K562 (cell line): ENCODE measurements around the gene TNK2. TPM values are rescaled to one million over a fixed set of nuclear protein-coding genes. Genes with fewer than 3 reads are reported as not detected.

Source experiments
- ATAC-seq: fragments of 200-7000 bp; cut with Tn5 transposase; 3 replicates; pipeline ENCODE4 v1.9.1; 2020; ENCODE audit warnings: moderate library complexity
- BruUV-seq: library from RNA; stranded (reverse); fragments of 400-500 nt; replicated peaks from 2 replicates; lab custom pipeline; 2021; lab: Mats Ljungman, UMichigan
- CTCF ChIA-PET: fragments of 300-600 bp; formaldehyde crosslinking; extraction: SDS; loops from one replicate; lab custom pipeline; 2021; ENCODE audit warnings: low intra/inter-chr PET ratio; lab: Yijun Ruan, JAX
- POLR2A ChIA-PET: fragments of 300-600, 350-650 bp; sonication (Branson Sonifier 250); formaldehyde crosslinking; extraction: SDS; loops from one replicate; lab custom pipeline; 2021; ENCODE audit warnings: antibody characterized with exemption, inconsistent platforms; lab: Yijun Ruan, JAX
- DNase-seq, 4 experiments: peaks; one replicate each; pipeline versions ENCODE4 v3.0.0 to v3.0.0-alpha.2; 2011 to 2018; ENCODE audit warnings: low spot score in 3 of 4, mixed read lengths in 3 of 4; ENCODE audit errors: extremely low read depth in 1 of 4
- FAIRE-seq: peaks from 2 replicates; lab custom pipeline; 2011; peaks lifted over from hg19 to GRCh38; lab: Jason Lieb, UNC
- H2AFZ ChIP-seq: 2 replicates; pipeline ENCODE4 v1.6.0; 2011; ENCODE audit warnings: low read depth, low read length, control low read depth, inconsistent platforms
- H3K27ac ChIP-seq: fragments of 200-600 bp; 3 replicates; pipeline ENCODE4 v1.8.0; 2011; ENCODE audit warnings: low read depth, mild to moderate bottlenecking, control low read depth, inconsistent platforms, low read length, moderate library complexity, mixed read lengths; ENCODE audit errors: extremely low read depth
- H3K27me3 ChIP-seq, 2 experiments: fragments of 300-600 bp in 1 of 2; 2 replicates in 1 of 2; 3 replicates in 1 of 2; pipeline versions ENCODE4 v1.6.0 to v1.8.0; 2011; ENCODE audit warnings: inconsistent platforms in 2 of 2, low read length in 2 of 2, mild to moderate bottlenecking in 1 of 2, mixed read lengths in 1 of 2, moderate library complexity in 1 of 2; ENCODE audit not compliant: control insufficient read depth in 2 of 2, insufficient read depth in 2 of 2
- H3K36me3 ChIP-seq: fragments of 300-600 bp; 3 replicates; pipeline ENCODE4 v1.8.0; 2011; ENCODE audit warnings: mild to moderate bottlenecking, low read length, inconsistent platforms; ENCODE audit not compliant: control insufficient read depth, insufficient read depth
- H3K4me1 ChIP-seq, 2 experiments: fragments of 200-600 bp in 1 of 2; replicated peaks in 1 of 2; 2 replicates in 1 of 2; 3 replicates in 1 of 2; pipeline versions ENCODE4 v1.5.1 to v1.8.0; 2011; ENCODE audit warnings: inconsistent platforms in 2 of 2, low read length in 2 of 2, mild to moderate bottlenecking in 1 of 2, mixed read lengths in 1 of 2, moderate library complexity in 1 of 2; ENCODE audit not compliant: control insufficient read depth in 2 of 2, insufficient read depth in 2 of 2
- H3K4me2 ChIP-seq: 2 replicates; pipeline ENCODE4 v1.6.1; 2011; ENCODE audit warnings: low read length, control low read depth, inconsistent platforms, mixed read lengths; ENCODE audit not compliant: insufficient read depth
- H3K4me3 ChIP-seq: fragments of 200-600 bp; sonication (generic), shearing (Covaris generic); 2 replicates; pipeline ENCODE4 v1.5.1; 2016; ENCODE audit warnings: control low read depth, inconsistent platforms
- H3K79me2 ChIP-seq: fragments of 200-600 bp; 3 replicates; pipeline ENCODE4 v1.8.0; 2011; ENCODE audit warnings: low read length, inconsistent platforms; ENCODE audit not compliant: control insufficient read depth, insufficient read depth
- H3K9ac ChIP-seq, 2 experiments: 2 replicates each; pipeline versions ENCODE4 v1.6.0 to v1.6.1; 2011; ENCODE audit warnings: low read depth in 2 of 2, low read length in 2 of 2, control low read depth in 1 of 2, inconsistent platforms in 1 of 2, mild to moderate bottlenecking in 1 of 2, mixed read lengths in 1 of 2; ENCODE audit not compliant: insufficient read depth in 1 of 2
- H3K9me1 ChIP-seq: one replicate; pipeline ENCODE4 v1.6.0; 2011; ENCODE audit warnings: inconsistent platforms, mild to moderate bottlenecking, low read length, moderate library complexity; ENCODE audit not compliant: control insufficient read depth, insufficient read depth
- H3K9me3 ChIP-seq: replicated peaks from 2 replicates; pipeline ENCODE4 v1.5.1; 2011; ENCODE audit warnings: low read depth, low read length, inconsistent platforms; ENCODE audit not compliant: control insufficient read depth, insufficient read depth
- H4K20me1 ChIP-seq: replicated peaks from 2 replicates; pipeline ENCODE4 v1.6.1; 2011; ENCODE audit warnings: low read length, inconsistent platforms, mixed read lengths; ENCODE audit not compliant: control insufficient read depth, insufficient read depth
- ATF3 ChIP-seq, 2 experiments: fragments of 450-650 bp in 1 of 2; sonication (generic) in 1 of 2; formaldehyde crosslinking in 1 of 2; IDR thresholded peaks in 1 of 2; conservative IDR thresholded peaks in 1 of 2; 2 replicates each; pipeline versions ENCODE4 v1.6.1 to v1.8.1; 2016 to 2023; ENCODE audit warnings: mild to moderate bottlenecking in 2 of 2, moderate library complexity in 2 of 2, inconsistent platforms in 1 of 2, missing genetic modification reagents in 1 of 2
- CTCF ChIP-seq, 3 experiments: IDR thresholded peaks in 2 of 3; conservative IDR thresholded peaks in 1 of 3; 2 replicates each; pipeline ENCODE4 v1.5.1; 2011 to 2012; ENCODE audit warnings: low read length in 3 of 3, mild to moderate bottlenecking in 3 of 3, control low read depth in 2 of 3, improper control_type of control experiment in 1 of 3, inconsistent platforms in 1 of 3, low read depth in 1 of 3, mixed read lengths in 1 of 3, moderate library complexity in 1 of 3; ENCODE audit not compliant: insufficient read depth in 2 of 3
- FOSL1 ChIP-seq: fragments of 200-800 bp; sonication (Bioruptor generic); conservative IDR thresholded peaks from 2 replicates; pipeline ENCODE4 v1.6.1; 2016; ENCODE audit warnings: missing genetic modification characterization, missing compliant biosample characterization
- KDM1A ChIP-seq, 2 experiments: fragments of 450-650 bp; IDR thresholded peaks; 2 replicates each; pipeline ENCODE4 v1.6.1; 2016; ENCODE audit warnings: mild to moderate bottlenecking in 2 of 2
- SMAD1 ChIP-seq: fragments of 150-350 bp; IDR thresholded peaks from 2 replicates; pipeline ENCODE4 v1.6.1; 2014; ENCODE audit warnings: low read length, low read depth; ENCODE audit not compliant: partially characterized antibody
- WGBS: fragments of 100-300 bp; shearing (Covaris generic); methylation state at CpG from one replicate; pipeline ENCODE4 v1.1.6; 2016; ENCODE audit warnings: low coverage, mixed read lengths; ENCODE audit not compliant: insufficient coverage; ENCODE audit errors: missing lambda C conversion rate; 5-methylcytosine and 5-hydroxymethylcytosine counted together
- in situ Hi-C: fragments of 300-500 bp; cut with MboI; formaldehyde crosslinking; loops from 4 replicates; pipeline ENCODE4 v1.15.0; 2018; ENCODE audit warnings: inconsistent platforms, mixed read lengths
- intact Hi-C: fragments of 100-400 bp; cut with micrococcal nuclease; formaldehyde crosslinking; loops from 2 replicates; pipeline ENCODE4 v1.14.2; 2022
- polyA plus RNA-seq, 8 experiments: library from polyadenylated mRNA; depleted of rRNA in 4 of 8; stranded (reverse) in 5 of 8; unstranded in 3 of 8; fragments of >200 nt; fragmentation: Nextera tagmentation in 2 of 8; fragmentation: Illumina TruSeq in 1 of 8; extraction: Ambion mirVana in 2 of 8; extraction: Trizol in 1 of 8; gene quantifications; 2 replicates each; pipeline versions ENCODE4 v1.2.1 to v1.2.3, GENCODE V29; 2011 to 2014; ENCODE audit warnings: inconsistent platforms in 1 of 8, missing spikeins in 1 of 8
- total RNA-seq, 7 experiments: library from RNA; depleted of rRNA in 6 of 7; stranded (reverse); fragments of >200 nt in 6 of 7; fragmentation: Illumina TruSeq in 2 of 7; extraction: Trizol in 2 of 7; gene quantifications; 2 replicates each; pipeline versions ENCODE4 v1.2.1 to v1.2.3, GENCODE V29; 2011 to 2021; ENCODE audit warnings: low replicate concordance in 1 of 7

The TNK2 gene
- total and polyA plus RNA-seq, 9 of the 15 experiments (the other 6 are each of a cell fraction or from before 2014, with no cell fraction given) = 0.03 to 33.8 (median 6.5) TPM

- CTCF ChIA-PET = no interaction called here
- in situ Hi-C loops = no loop called here
- ATAC-seq = no peak
- no peak for FAIRE-seq
- Histone ChIP-seq H3K9ac (peak overlapping the region; percentile 10 to 88; a peak in 2 of 4 replicates), H2AFZ (peak overlapping the region; percentile 74), H3K27ac (no peak overlapping the region), H4K20me1 (peaks cover 18% of the 10 kb centered on the region), H3K27me3 (peaks cover 3 to 4% of the 10 kb centered on the region in 2 experiments; a peak in 3 of 5 replicates), H3K79me2 (peaks cover 20% of the 10 kb centered on the region; the same call in 2 of the 3 replicates), H3K4me2 (peak overlapping the region; percentile 33; the same call in 1 of the 2 replicates), H3K4me3 (no peak overlapping the region), H3K36me3 (no peaks in the 10 kb centered on the region), H3K9me1 (no peaks in the 10 kb centered on the region), H3K4me1 (peaks cover 36 to 48% of the 10 kb centered on the region in 2 experiments), H3K9me3 (no peaks in the 10 kb centered on the region)
- 60% methylated on average over 14 of the region's 14 CpGs for WGBS
- DNase-seq = no peak
- intact Hi-C loops = loop anchor here (10.0 kb wide), 1 partner anchor 166 kb away; no protein-coding TSS in a partner anchor
- no peak for TF ChIP-seq SMAD1
- no peak for TF ChIP-seq CTCF (IDR thresholded peaks at IDR 0.05 in 2 of 3, conservative IDR thresholded peaks at IDR 0.05 in 1 of 3; ENCODE audit: insufficient read depth in 2 of 3, low read depth in 1 of 3, low read length in 3 of 3)
- 0 out of 2 replicates have a peak, but pooled peaks have one; percentile 28 for TF ChIP-seq FOSL1 (tag)
- TF ChIP-seq ATF3 (IDR thresholded peaks at IDR 0.05) = peak; percentile 50
- TF ChIP-seq ATF3 (CRISPR knock-in tag; conservative IDR thresholded peaks at IDR 0.05) = no peak
- TF ChIP-seq KDM1A (IDR thresholded peaks at IDR 0.05) = peak; percentile 51 to 59; a peak in 3 of 4 replicates
- no TSS peak for BruUV-seq
- POLR2A ChIA-PET = interaction anchor here (0.7 to 1.4 kb wide), 4 partner anchors 11 to 137 kb away, joined by 3 to 4 read pairs (median 4); no protein-coding TSS in a partner anchor
Measured at GRCh38 chr3:195911041-195911945, 2.9 kb upstream of the TNK2 start.
